ENCODE results near the gene GDF7. TPM values are rescaled to one million over a fixed set of nuclear protein-coding genes. Genes with fewer than 3 reads are reported as not detected.

GDF7 gene
- total RNA-seq, 6 experiments from 2014 or later, result 0.95 to 5.0 (median 2.9) TPM

GRCh38 chr2:20717641-20718040 lies 50.7 kb downstream of the GDF7 start:
- Histone ChIP-seq H3K27ac (no peak overlapping the region), H3K36me3 (no peaks in the 10 kb centered on the region), H3K4me3 (no peak overlapping the region), H3K4me1 (no peaks in the 10 kb centered on the region), H3K9me3 (no peaks in the 10 kb centered on the region), H3K27me3 (no peaks in the 10 kb centered on the region)
- intact Hi-C loops (cut with DNase I), result no loop called here
- TF ChIP-seq CTCF (IDR thresholded peaks at IDR 0.05) (no peak), POLR2A (IDR thresholded peaks at IDR 0.05) (no peak)
- WGBS (ENCODE audit: insufficient coverage, low coverage, low lambda C conversion rate, missing lambda C conversion rate), result 41% methylated on average over 1 of the region's 1 CpG
- ATAC-seq, result peak in 3 of 4 donors; percentile 22 to 82 (median 36)
- peak in 1 of 3 donors; percentile 57 for DNase-seq

- Histone ChIP-seq H3K4me3 (no peak overlapping the region), H3K9me3 (no peaks in the 10 kb centered on the region), H3K4me1 (peaks cover 0 to 7% (median 3%) of the 10 kb centered on the region in 4 donors), H3K27ac (no peak overlapping the region), H3K27me3 (no peaks in the 10 kb centered on the region), H3K36me3 (no peaks in the 10 kb centered on the region)
- 92% methylated on average over 1 of the region's 1 CpG for WGBS (ENCODE audit: insufficient coverage, low coverage, low lambda C conversion rate, missing lambda C conversion rate)
- TF ChIP-seq CTCF (IDR thresholded peaks at IDR 0.05) (peak; percentile 6 to 31 (median 16)), POLR2A (IDR thresholded peaks at IDR 0.05) (no peak)
- ATAC-seq (peak in 3 of 4 donors; percentile 19 to 47 (median 33)), DNase-seq (no peak)
- intact Hi-C loops (cut with DNase I), result no loop called here
These were observed 55.8 kb downstream of the GDF7 start for GRCh38 chr2:20722592-20723240.

- intact Hi-C loops (cut with DNase I), result no loop called here
- H3K9me3 ChIP-seq, result no peaks in the 10 kb centered on the region
- DNase-seq (no peak), ATAC-seq (no peak)
- no peaks in the 10 kb centered on the region for H3K36me3 ChIP-seq
- no peak overlapping the region for H3K4me3 ChIP-seq
- no peaks in the 10 kb centered on the region for H3K27me3 ChIP-seq
- TF ChIP-seq POLR2A (IDR thresholded peaks at IDR 0.05), result no peak
- no peak for TF ChIP-seq CTCF (IDR thresholded peaks at IDR 0.05)
- H3K4me1 ChIP-seq, result peaks cover 0 to 15% (median 6%) of the 10 kb centered on the region in 4 donors
- H3K27ac ChIP-seq, result no peak overlapping the region
These were observed 56.6 kb downstream of the GDF7 start for GRCh38 chr2:20723543-20723942.

GRCh38 chr2:20724500-20725053 lies 57.6 kb downstream of the GDF7 start:
- H3K27me3 ChIP-seq, result no peaks in the 10 kb centered on the region
- WGBS (ENCODE audit: insufficient coverage, low coverage, low lambda C conversion rate, missing lambda C conversion rate), result 96% methylated on average over 3 of the region's 3 CpGs
- H3K4me3 ChIP-seq, result no peak overlapping the region
- H3K9me3 ChIP-seq, result no peaks in the 10 kb centered on the region
- H3K27ac ChIP-seq, result no peak overlapping the region
- no peak for TF ChIP-seq CTCF (IDR thresholded peaks at IDR 0.05)
- TF ChIP-seq POLR2A (IDR thresholded peaks at IDR 0.05), result no peak
- peaks cover 0 to 23% (median 10%) of the 10 kb centered on the region in 4 donors for H3K4me1 ChIP-seq
- H3K36me3 ChIP-seq, result no peaks in the 10 kb centered on the region
- ATAC-seq (no peak), DNase-seq (no peak)
- intact Hi-C loops (cut with DNase I), result no loop called here

Measured in right lobe of liver (tissue), 6 donors.